HL-60 (cell line): Measurements from ENCODE around the gene RELN.

Experiments
- DNase-seq, 2 experiments: peaks; one replicate each; pipeline ENCODE4 v3.0.0-alpha.2; 2010 to 2020; ENCODE audit warnings: low read depth in 1 of 2, low spot score in 1 of 2
- H3K27ac ChIP-seq: fragments of 250-450 bp; sonication (Bioruptor Pico); replicated peaks from 2 replicates; pipeline ENCODE4 v1.5.1; 2020; ENCODE audit warnings: mild to moderate bottlenecking, moderate library complexity
- H3K27me3 ChIP-seq: fragments of 250-450 bp; sonication (Bioruptor Pico); 2 replicates; pipeline ENCODE4 v1.5.1; 2021; ENCODE audit warnings: mild to moderate bottlenecking, moderate library complexity; ENCODE audit not compliant: insufficient read depth, poor library complexity, severe bottlenecking
- H3K4me3 ChIP-seq: replicated peaks from 2 replicates; pipeline ENCODE4 v1.5.1; 2011; ENCODE audit warnings: mild to moderate bottlenecking, control low read depth, low read length; ENCODE audit not compliant: insufficient read depth
- CTCF ChIP-seq: IDR thresholded peaks from one replicate; pipeline ENCODE4 v1.5.1; 2011; ENCODE audit warnings: low read length, control low read depth, inconsistent platforms; ENCODE audit not compliant: insufficient read depth
- GABPA ChIP-seq: IDR thresholded peaks from 2 replicates; pipeline ENCODE4 v1.6.1; 2012; ENCODE audit warnings: low read depth
- POLR2AphosphoS5 ChIP-seq: IDR thresholded peaks from 2 replicates; pipeline ENCODE4 v1.6.1; 2012; ENCODE audit warnings: low read depth
- SPI1 ChIP-seq: IDR thresholded peaks from 2 replicates; pipeline ENCODE4 v1.6.1; 2012; ENCODE audit warnings: low read depth, mild to moderate bottlenecking, borderline replicate concordance
- TF ChIP-seq, protein P1 (sequence below): IDR thresholded peaks from 2 replicates; pipeline ENCODE4 v1.6.1; 2012; ENCODE audit warnings: low read depth; ENCODE audit not compliant: insufficient replicate concordance

Gene RELN

DNA sequence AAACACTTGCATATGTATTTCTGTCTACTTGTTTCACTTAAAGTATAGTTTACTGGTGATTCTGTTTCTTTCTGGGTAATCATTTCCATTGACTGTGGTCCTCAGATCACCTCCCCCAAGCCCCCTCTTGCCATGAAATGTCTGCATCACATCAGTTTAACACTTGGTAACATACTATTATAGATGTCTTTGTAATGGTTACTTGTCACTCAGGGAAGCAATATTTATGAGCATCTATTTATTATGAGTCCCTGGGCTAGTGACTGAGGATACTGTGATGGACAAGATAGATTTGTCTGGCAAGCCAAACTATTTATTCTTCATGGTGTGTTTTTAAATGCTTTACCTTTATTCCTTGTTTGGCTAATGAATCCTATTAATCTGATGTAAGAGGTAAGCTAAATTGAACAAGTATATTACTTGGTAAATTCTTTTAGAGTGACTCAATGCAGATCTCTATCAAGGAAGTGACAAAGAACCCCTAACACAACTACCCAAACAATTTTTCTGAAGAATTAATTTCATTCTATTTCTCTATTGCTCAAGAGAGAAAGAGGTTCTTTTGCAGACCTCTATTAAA, 270.9 kb downstream of the RELN start:
- no peaks in the 10 kb centered on the region for H3K27me3 ChIP-seq
- H3K4me3 ChIP-seq: no peak overlapping the region
- H3K27ac ChIP-seq: no peak overlapping the region
- DNase-seq: no peak
- TF ChIP-seq, protein P1, sequence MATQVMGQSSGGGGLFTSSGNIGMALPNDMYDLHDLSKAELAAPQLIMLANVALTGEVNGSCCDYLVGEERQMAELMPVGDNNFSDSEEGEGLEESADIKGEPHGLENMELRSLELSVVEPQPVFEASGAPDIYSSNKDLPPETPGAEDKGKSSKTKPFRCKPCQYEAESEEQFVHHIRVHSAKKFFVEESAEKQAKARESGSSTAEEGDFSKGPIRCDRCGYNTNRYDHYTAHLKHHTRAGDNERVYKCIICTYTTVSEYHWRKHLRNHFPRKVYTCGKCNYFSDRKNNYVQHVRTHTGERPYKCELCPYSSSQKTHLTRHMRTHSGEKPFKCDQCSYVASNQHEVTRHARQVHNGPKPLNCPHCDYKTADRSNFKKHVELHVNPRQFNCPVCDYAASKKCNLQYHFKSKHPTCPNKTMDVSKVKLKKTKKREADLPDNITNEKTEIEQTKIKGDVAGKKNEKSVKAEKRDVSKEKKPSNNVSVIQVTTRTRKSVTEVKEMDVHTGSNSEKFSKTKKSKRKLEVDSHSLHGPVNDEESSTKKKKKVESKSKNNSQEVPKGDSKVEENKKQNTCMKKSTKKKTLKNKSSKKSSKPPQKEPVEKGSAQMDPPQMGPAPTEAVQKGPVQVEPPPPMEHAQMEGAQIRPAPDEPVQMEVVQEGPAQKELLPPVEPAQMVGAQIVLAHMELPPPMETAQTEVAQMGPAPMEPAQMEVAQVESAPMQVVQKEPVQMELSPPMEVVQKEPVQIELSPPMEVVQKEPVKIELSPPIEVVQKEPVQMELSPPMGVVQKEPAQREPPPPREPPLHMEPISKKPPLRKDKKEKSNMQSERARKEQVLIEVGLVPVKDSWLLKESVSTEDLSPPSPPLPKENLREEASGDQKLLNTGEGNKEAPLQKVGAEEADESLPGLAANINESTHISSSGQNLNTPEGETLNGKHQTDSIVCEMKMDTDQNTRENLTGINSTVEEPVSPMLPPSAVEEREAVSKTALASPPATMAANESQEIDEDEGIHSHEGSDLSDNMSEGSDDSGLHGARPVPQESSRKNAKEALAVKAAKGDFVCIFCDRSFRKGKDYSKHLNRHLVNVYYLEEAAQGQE: no peak
- no peak for TF ChIP-seq POLR2AphosphoS5

GRCh38 chr7:103717574-103717973, 271.9 kb downstream of the RELN start:
- H3K27ac ChIP-seq: no peak overlapping the region
- no peak overlapping the region for H3K4me3 ChIP-seq
- no peak for DNase-seq
- no peaks in the 10 kb centered on the region for H3K27me3 ChIP-seq
- TF ChIP-seq GABPA (no peak), CTCF (no peak)
- TF ChIP-seq, protein P1: no peak

DNA sequence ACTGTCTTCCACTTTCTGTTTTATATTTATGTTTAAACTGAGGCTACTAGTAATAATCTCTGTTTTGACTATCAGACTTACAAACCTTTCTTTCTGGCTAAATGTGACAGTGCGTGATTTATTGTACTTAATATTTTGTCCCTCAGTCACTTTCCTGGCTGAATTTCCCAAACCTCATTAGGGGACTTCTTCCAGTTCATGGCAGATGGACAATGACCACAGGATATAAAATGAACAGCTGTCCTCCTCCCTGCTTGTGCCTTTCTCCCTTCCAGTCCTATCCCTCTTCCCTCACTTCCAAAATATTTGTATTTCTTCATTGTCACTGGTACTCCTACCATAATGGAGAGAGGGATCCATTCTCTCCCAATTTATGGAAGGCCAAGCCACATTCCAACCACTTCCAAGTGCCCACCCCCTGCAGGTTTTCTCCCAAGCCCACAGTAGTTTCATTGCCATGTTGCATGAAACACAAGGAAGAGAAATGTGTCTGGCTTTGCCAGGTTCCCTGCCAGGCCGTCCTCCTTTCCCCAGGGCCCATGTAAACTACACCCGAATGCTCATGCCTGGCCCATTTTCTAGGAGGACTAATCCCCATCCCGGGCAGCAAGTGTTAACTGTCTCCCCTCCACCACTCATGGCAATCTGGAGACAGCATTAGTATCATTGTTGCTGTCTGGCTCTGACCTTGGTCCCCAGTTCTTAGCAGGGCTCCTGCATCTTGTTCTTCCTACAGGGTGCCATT, 273.9 kb downstream of the RELN start:
- Histone ChIP-seq H3K27me3 (no peaks in the 10 kb centered on the region), H3K4me3 (no peak overlapping the region), H3K27ac (no peak overlapping the region)
- DNase-seq: no peak
- TF ChIP-seq SPI1 (no peak), POLR2AphosphoS5 (no peak), CTCF (no peak), GABPA (no peak)
- TF ChIP-seq, protein P1: no peak
